Sigmoid colon (tissue), 4 donors: ENCODE results near the gene PIK3R5.

Experiments
- EP300 ChIP-seq, 4 donors: sonication (generic); formaldehyde crosslinking; IDR thresholded peaks; one replicate each; pipeline ENCODE4 v1.6.1; 2017; ENCODE audit warnings: antibody characterized with exemption in 4 of 4
- POLR2A ChIP-seq, 2 donors: fragments of 450-650 bp; IDR thresholded peaks; one replicate each; pipeline ENCODE4 v1.6.1; 2016; ENCODE audit warnings: antibody characterized with exemption in 2 of 2, mild to moderate bottlenecking in 2 of 2, moderate library complexity in 2 of 2
- TF ChIP-seq, protein P1 (sequence below), 4 experiments: fragments of 450-650 bp in 3 of 4; fragments of 200-600 bp in 1 of 4; IDR thresholded peaks; one replicate each; pipeline ENCODE4 v1.5.1; 2016 to 2019; ENCODE audit warnings: antibody characterized with exemption in 4 of 4, mild to moderate bottlenecking in 3 of 4, moderate library complexity in 2 of 4

DNA sequence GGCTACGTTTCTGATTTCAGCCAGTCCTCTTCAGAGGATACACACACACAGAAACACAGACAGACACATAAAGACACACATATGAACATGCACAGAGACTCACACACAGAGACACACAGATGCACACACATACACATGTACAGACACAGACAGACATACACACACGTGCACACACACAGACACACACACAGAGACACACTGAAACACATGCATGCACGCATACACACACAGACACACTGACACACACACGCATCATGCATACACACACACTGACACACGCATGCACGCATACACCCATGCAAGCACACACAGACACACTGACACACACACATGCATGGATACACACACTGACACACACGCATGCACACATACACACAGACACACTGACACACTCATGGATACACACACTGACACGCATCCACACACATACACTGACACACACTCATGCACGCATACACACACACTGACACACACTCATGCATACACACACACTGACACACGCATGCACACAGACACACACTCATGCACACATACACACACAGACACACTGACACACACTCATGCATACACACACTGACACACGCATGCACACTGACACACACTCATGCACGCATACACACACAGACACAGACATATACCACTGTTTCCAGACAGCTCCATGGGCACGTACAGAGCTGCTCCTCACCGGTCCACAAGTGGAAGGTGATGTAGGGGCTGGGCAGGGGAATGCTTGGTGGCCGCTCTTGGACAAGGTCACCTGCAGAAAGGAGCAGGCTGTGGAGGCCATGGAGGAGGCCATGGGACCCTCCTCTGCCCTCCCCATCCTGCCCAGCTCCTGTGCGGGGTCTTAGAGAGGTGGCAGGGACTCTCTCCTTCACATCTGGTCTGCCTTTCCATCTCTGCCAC lies 136.2 kb downstream of the PIK3R5 start:
- TF ChIP-seq, protein P1, sequence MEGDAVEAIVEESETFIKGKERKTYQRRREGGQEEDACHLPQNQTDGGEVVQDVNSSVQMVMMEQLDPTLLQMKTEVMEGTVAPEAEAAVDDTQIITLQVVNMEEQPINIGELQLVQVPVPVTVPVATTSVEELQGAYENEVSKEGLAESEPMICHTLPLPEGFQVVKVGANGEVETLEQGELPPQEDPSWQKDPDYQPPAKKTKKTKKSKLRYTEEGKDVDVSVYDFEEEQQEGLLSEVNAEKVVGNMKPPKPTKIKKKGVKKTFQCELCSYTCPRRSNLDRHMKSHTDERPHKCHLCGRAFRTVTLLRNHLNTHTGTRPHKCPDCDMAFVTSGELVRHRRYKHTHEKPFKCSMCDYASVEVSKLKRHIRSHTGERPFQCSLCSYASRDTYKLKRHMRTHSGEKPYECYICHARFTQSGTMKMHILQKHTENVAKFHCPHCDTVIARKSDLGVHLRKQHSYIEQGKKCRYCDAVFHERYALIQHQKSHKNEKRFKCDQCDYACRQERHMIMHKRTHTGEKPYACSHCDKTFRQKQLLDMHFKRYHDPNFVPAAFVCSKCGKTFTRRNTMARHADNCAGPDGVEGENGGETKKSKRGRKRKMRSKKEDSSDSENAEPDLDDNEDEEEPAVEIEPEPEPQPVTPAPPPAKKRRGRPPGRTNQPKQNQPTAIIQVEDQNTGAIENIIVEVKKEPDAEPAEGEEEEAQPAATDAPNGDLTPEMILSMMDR (IDR thresholded peaks at IDR 0.05): no peak
- TF ChIP-seq POLR2A (IDR thresholded peaks at IDR 0.05) (no peak), EP300 (IDR thresholded peaks at IDR 0.05) (no peak)
